K562 (cell line): Measurements from ENCODE around the gene FUT8. TPM values are rescaled to one million over a fixed set of nuclear protein-coding genes. Genes with fewer than 3 reads are reported as not detected.

Source experiments
- ATAC-seq: fragments of 200-7000 bp; cut with Tn5 transposase; 3 replicates; pipeline ENCODE4 v1.9.1; 2020; ENCODE audit warnings: moderate library complexity
- BruUV-seq: library from RNA; stranded (reverse); fragments of 400-500 nt; replicated peaks from 2 replicates; lab custom pipeline; 2021; lab: Mats Ljungman, UMichigan
- CTCF ChIA-PET: fragments of 300-600 bp; formaldehyde crosslinking; extraction: SDS; loops from one replicate; lab custom pipeline; 2021; ENCODE audit warnings: low intra/inter-chr PET ratio; lab: Yijun Ruan, JAX
- POLR2A ChIA-PET: fragments of 300-600, 350-650 bp; sonication (Branson Sonifier 250); formaldehyde crosslinking; extraction: SDS; loops from one replicate; lab custom pipeline; 2021; ENCODE audit warnings: antibody characterized with exemption, inconsistent platforms; lab: Yijun Ruan, JAX
- DNase-seq, 4 experiments: peaks; one replicate each; pipeline versions ENCODE4 v3.0.0 to v3.0.0-alpha.2; 2011 to 2018; ENCODE audit warnings: low spot score in 3 of 4, mixed read lengths in 3 of 4; ENCODE audit errors: extremely low read depth in 1 of 4
- FAIRE-seq: peaks from 2 replicates; lab custom pipeline; 2011; peaks lifted over from hg19 to GRCh38; lab: Jason Lieb, UNC
- H2AFZ ChIP-seq: 2 replicates; pipeline ENCODE4 v1.6.0; 2011; ENCODE audit warnings: low read depth, low read length, control low read depth, inconsistent platforms
- H3K27ac ChIP-seq: fragments of 200-600 bp; 3 replicates; pipeline ENCODE4 v1.8.0; 2011; ENCODE audit warnings: low read depth, mild to moderate bottlenecking, control low read depth, inconsistent platforms, low read length, moderate library complexity, mixed read lengths; ENCODE audit errors: extremely low read depth
- H3K27me3 ChIP-seq, 2 experiments: fragments of 300-600 bp in 1 of 2; 2 replicates in 1 of 2; 3 replicates in 1 of 2; pipeline versions ENCODE4 v1.6.0 to v1.8.0; 2011; ENCODE audit warnings: inconsistent platforms in 2 of 2, low read length in 2 of 2, mild to moderate bottlenecking in 1 of 2, mixed read lengths in 1 of 2, moderate library complexity in 1 of 2; ENCODE audit not compliant: control insufficient read depth in 2 of 2, insufficient read depth in 2 of 2
- H3K36me3 ChIP-seq: fragments of 300-600 bp; 3 replicates; pipeline ENCODE4 v1.8.0; 2011; ENCODE audit warnings: mild to moderate bottlenecking, low read length, inconsistent platforms; ENCODE audit not compliant: control insufficient read depth, insufficient read depth
- H3K4me1 ChIP-seq, 2 experiments: fragments of 200-600 bp in 1 of 2; replicated peaks in 1 of 2; 2 replicates in 1 of 2; 3 replicates in 1 of 2; pipeline versions ENCODE4 v1.5.1 to v1.8.0; 2011; ENCODE audit warnings: inconsistent platforms in 2 of 2, low read length in 2 of 2, mild to moderate bottlenecking in 1 of 2, mixed read lengths in 1 of 2, moderate library complexity in 1 of 2; ENCODE audit not compliant: control insufficient read depth in 2 of 2, insufficient read depth in 2 of 2
- H3K4me2 ChIP-seq: 2 replicates; pipeline ENCODE4 v1.6.1; 2011; ENCODE audit warnings: low read length, control low read depth, inconsistent platforms, mixed read lengths; ENCODE audit not compliant: insufficient read depth
- H3K4me3 ChIP-seq: fragments of 200-600 bp; sonication (generic), shearing (Covaris generic); 2 replicates; pipeline ENCODE4 v1.5.1; 2016; ENCODE audit warnings: control low read depth, inconsistent platforms
- H3K79me2 ChIP-seq: fragments of 200-600 bp; 3 replicates; pipeline ENCODE4 v1.8.0; 2011; ENCODE audit warnings: low read length, inconsistent platforms; ENCODE audit not compliant: control insufficient read depth, insufficient read depth
- H3K9ac ChIP-seq, 2 experiments: 2 replicates each; pipeline versions ENCODE4 v1.6.0 to v1.6.1; 2011; ENCODE audit warnings: low read depth in 2 of 2, low read length in 2 of 2, control low read depth in 1 of 2, inconsistent platforms in 1 of 2, mild to moderate bottlenecking in 1 of 2, mixed read lengths in 1 of 2; ENCODE audit not compliant: insufficient read depth in 1 of 2
- H3K9me1 ChIP-seq: one replicate; pipeline ENCODE4 v1.6.0; 2011; ENCODE audit warnings: inconsistent platforms, mild to moderate bottlenecking, low read length, moderate library complexity; ENCODE audit not compliant: control insufficient read depth, insufficient read depth
- H3K9me3 ChIP-seq: replicated peaks from 2 replicates; pipeline ENCODE4 v1.5.1; 2011; ENCODE audit warnings: low read depth, low read length, inconsistent platforms; ENCODE audit not compliant: control insufficient read depth, insufficient read depth
- H4K20me1 ChIP-seq: replicated peaks from 2 replicates; pipeline ENCODE4 v1.6.1; 2011; ENCODE audit warnings: low read length, inconsistent platforms, mixed read lengths; ENCODE audit not compliant: control insufficient read depth, insufficient read depth
- CBFA2T2 ChIP-seq: fragments of 450-650 bp; conservative IDR thresholded peaks from 2 replicates; pipeline ENCODE4 v1.6.1; 2017; ENCODE audit warnings: mild to moderate bottlenecking
- FUS ChIP-seq: fragments of 200-400 bp; formaldehyde crosslinking; optimal IDR thresholded peaks from 2 replicates; pipeline ENCODE3; 2017; ENCODE audit warnings: low read depth, low read length
- GATA2 ChIP-seq: sonication (generic); formaldehyde crosslinking; IDR thresholded peaks from 2 replicates; pipeline ENCODE4 v1.4.0; 2020; ENCODE audit warnings: mild to moderate bottlenecking, missing genetic modification reagents
- HDGF ChIP-seq: fragments of 450-650 bp; IDR thresholded peaks from 2 replicates; pipeline ENCODE4 v1.6.1; 2016
- NCOA1 ChIP-seq: fragments of 450-650 bp; IDR thresholded peaks from 2 replicates; pipeline ENCODE4 v1.6.1; 2016; ENCODE audit warnings: low read depth
- NFXL1 ChIP-seq: fragments of 450-650 bp; formaldehyde crosslinking; IDR thresholded peaks from 2 replicates; pipeline ENCODE4 v1.4.0; 2021; ENCODE audit warnings: mild to moderate bottlenecking
- NR2F6 ChIP-seq: fragments of 450-650 bp; formaldehyde crosslinking; IDR thresholded peaks from 2 replicates; pipeline ENCODE4 v1.4.0; 2020; ENCODE audit warnings: mild to moderate bottlenecking
- PURB ChIP-seq: sonication (generic); formaldehyde crosslinking; IDR thresholded peaks from 2 replicates; pipeline ENCODE4 v1.9.0; 2021; ENCODE audit warnings: low read depth, mild to moderate bottlenecking, missing genetic modification reagents
- SRSF7 ChIP-seq: fragments of 200-400 bp; formaldehyde crosslinking; optimal IDR thresholded peaks from 2 replicates; pipeline ENCODE3; 2017; ENCODE audit warnings: mild to moderate bottlenecking, low read depth, low read length
- TARDBP ChIP-seq: fragments of 450-650 bp; IDR thresholded peaks from 2 replicates; pipeline ENCODE4 v1.6.1; 2016
- ZBTB7A ChIP-seq: IDR thresholded peaks from 2 replicates; pipeline ENCODE4 v1.6.1; 2011; ENCODE audit warnings: low read depth, mild to moderate bottlenecking, low read length, moderate library complexity, borderline replicate concordance; ENCODE audit not compliant: control insufficient read depth
- WGBS: fragments of 100-300 bp; shearing (Covaris generic); methylation state at CpG from one replicate; pipeline ENCODE4 v1.1.6; 2016; ENCODE audit warnings: low coverage, mixed read lengths; ENCODE audit not compliant: insufficient coverage; ENCODE audit errors: missing lambda C conversion rate; 5-methylcytosine and 5-hydroxymethylcytosine counted together
- in situ Hi-C: fragments of 300-500 bp; cut with MboI; formaldehyde crosslinking; loops from 4 replicates; pipeline ENCODE4 v1.15.0; 2018; ENCODE audit warnings: inconsistent platforms, mixed read lengths
- intact Hi-C: fragments of 100-400 bp; cut with micrococcal nuclease; formaldehyde crosslinking; loops from 2 replicates; pipeline ENCODE4 v1.14.2; 2022
- polyA plus RNA-seq, 8 experiments: library from polyadenylated mRNA; depleted of rRNA in 4 of 8; stranded (reverse) in 5 of 8; unstranded in 3 of 8; fragments of >200 nt; fragmentation: Nextera tagmentation in 2 of 8; fragmentation: Illumina TruSeq in 1 of 8; extraction: Ambion mirVana in 2 of 8; extraction: Trizol in 1 of 8; gene quantifications; 2 replicates each; pipeline versions ENCODE4 v1.2.1 to v1.2.3, GENCODE V29; 2011 to 2014; ENCODE audit warnings: inconsistent platforms in 1 of 8, missing spikeins in 1 of 8
- total RNA-seq, 7 experiments: library from RNA; depleted of rRNA in 6 of 7; stranded (reverse); fragments of >200 nt in 6 of 7; fragmentation: Illumina TruSeq in 2 of 7; extraction: Trizol in 2 of 7; gene quantifications; 2 replicates each; pipeline versions ENCODE4 v1.2.1 to v1.2.3, GENCODE V29; 2011 to 2021; ENCODE audit warnings: low replicate concordance in 1 of 7
- TF ChIP-seq, protein P1 (sequence below): sonication (generic); formaldehyde crosslinking; IDR thresholded peaks from 2 replicates; pipeline ENCODE4 v1.8.0; 2023; ENCODE audit warnings: mild to moderate bottlenecking, missing genetic modification reagents

Gene FUT8
- total and polyA plus RNA-seq, 9 of the 15 experiments (the other 6 are each of a cell fraction or from before 2014, with no cell fraction given): 4.1 to 15.2 (median 7.8) TPM

DNA sequence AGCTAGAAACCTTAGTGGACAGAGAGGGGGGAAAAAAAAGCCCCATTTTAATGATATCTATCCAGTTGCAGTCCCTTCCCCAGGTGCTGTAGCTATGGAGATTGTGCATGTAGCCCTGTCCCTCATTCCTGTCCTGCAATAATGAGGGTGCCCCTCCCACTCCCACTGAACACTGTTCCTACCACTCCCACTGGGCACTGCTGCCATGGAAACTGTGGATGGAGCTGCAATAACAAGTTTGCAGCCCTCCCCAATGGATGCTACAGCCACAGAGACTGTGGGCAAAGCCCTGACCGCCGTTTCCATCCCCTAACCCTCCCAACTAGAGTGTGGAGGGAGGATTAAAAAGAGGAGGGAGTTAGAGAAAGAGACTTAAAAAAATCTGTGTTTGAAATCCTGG, 238.3 kb downstream of the FUT8 start:
- TF ChIP-seq FUS (no peak), NCOA1 (no peak), NR2F6 (no peak), HDGF (no peak), SRSF7 (no peak), NFXL1 (CRISPR knock-in tag) (no peak), TARDBP (no peak), GATA2 (CRISPR knock-in tag) (no peak), CBFA2T2 (no peak), PURB (no peak), ZBTB7A (no peak)
- TF ChIP-seq, protein P1, sequence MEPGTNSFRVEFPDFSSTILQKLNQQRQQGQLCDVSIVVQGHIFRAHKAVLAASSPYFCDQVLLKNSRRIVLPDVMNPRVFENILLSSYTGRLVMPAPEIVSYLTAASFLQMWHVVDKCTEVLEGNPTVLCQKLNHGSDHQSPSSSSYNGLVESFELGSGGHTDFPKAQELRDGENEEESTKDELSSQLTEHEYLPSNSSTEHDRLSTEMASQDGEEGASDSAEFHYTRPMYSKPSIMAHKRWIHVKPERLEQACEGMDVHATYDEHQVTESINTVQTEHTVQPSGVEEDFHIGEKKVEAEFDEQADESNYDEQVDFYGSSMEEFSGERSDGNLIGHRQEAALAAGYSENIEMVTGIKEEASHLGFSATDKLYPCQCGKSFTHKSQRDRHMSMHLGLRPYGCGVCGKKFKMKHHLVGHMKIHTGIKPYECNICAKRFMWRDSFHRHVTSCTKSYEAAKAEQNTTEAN (CRISPR knock-in tag): no peak
- TF ChIP-seq, all 486 proteins: peak for 0
- 48% methylated on average over 2 of the region's 2 CpGs for WGBS
- Histone ChIP-seq H3K4me3 (no peak overlapping the region), H3K9ac (no peak overlapping the region), H4K20me1 (no peaks in the 10 kb centered on the region), H3K4me1 (no peaks in the 10 kb centered on the region), H2AFZ (no peak overlapping the region), H3K36me3 (no peaks in the 10 kb centered on the region), H3K9me1 (no peaks in the 10 kb centered on the region), H3K4me2 (no peak overlapping the region), H3K79me2 (no peaks in the 10 kb centered on the region), H3K27ac (no peak overlapping the region), H3K27me3 (no peaks in the 10 kb centered on the region), H3K9me3 (no peaks in the 10 kb centered on the region)
- POLR2A ChIA-PET: no interaction called here
- ATAC-seq (no peak), FAIRE-seq (no peak), DNase-seq (no peak)
- CTCF ChIA-PET: no interaction called here
- intact Hi-C loops: no loop called here
- in situ Hi-C loops: no loop called here
- BruUV-seq: no TSS peak
